AG09309 (cell line): Measurements from ENCODE around the gene LANCL2.
"Not testable (repeated sequence)": the region's sequence is repeated elsewhere in the genome, so short reads cannot be mapped to it uniquely, and the experiment has no call there.

Source experiments
- DNase-seq: peaks from one replicate; pipeline ENCODE4 v3.0.0-alpha.2; 2010; ENCODE audit warnings: low read depth
- H3K4me3 ChIP-seq: 2 replicates; pipeline ENCODE4 v1.5.1; 2011; ENCODE audit warnings: mild to moderate bottlenecking, low read depth, low read length, moderate library complexity; ENCODE audit not compliant: control insufficient read depth
- TF ChIP-seq, protein P1 (sequence below): IDR thresholded peaks from 2 replicates; pipeline ENCODE4 v1.5.1; 2011; ENCODE audit warnings: mild to moderate bottlenecking, low read depth, low read length, inconsistent platforms; ENCODE audit not compliant: insufficient read depth, control insufficient read depth; ENCODE audit errors: missing control alignments

The LANCL2 gene

DNA sequence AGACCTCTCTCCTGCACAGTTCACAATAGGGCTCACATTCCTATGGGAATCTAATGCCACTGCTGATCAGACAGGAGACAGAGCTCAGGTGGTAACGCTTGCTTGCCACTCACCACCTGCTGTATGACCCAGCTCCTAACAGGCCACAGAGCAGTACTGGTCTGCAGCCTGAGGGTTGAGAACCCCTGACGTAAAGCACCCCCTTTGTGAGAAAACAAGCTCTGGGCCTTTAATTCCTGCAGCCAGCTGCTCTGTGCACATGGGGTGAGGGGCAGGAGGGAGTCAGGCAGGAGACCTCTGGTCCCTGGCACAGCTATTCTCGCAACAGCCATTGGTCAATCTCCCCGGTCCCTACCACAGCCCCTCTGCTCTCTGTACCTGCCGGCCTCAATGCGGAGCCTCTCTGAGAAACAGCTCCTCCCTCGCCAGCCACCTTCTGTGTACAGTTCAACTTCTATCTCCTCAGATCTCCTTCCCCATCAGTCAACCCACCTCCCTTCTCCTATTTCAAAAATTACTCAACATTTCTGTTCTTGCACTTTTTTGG lies 102.0 kb downstream of the LANCL2 start:
- no peak for DNase-seq
- no peak overlapping the region for H3K4me3 ChIP-seq
- TF ChIP-seq, protein P1, sequence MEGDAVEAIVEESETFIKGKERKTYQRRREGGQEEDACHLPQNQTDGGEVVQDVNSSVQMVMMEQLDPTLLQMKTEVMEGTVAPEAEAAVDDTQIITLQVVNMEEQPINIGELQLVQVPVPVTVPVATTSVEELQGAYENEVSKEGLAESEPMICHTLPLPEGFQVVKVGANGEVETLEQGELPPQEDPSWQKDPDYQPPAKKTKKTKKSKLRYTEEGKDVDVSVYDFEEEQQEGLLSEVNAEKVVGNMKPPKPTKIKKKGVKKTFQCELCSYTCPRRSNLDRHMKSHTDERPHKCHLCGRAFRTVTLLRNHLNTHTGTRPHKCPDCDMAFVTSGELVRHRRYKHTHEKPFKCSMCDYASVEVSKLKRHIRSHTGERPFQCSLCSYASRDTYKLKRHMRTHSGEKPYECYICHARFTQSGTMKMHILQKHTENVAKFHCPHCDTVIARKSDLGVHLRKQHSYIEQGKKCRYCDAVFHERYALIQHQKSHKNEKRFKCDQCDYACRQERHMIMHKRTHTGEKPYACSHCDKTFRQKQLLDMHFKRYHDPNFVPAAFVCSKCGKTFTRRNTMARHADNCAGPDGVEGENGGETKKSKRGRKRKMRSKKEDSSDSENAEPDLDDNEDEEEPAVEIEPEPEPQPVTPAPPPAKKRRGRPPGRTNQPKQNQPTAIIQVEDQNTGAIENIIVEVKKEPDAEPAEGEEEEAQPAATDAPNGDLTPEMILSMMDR, result no peak

DNA sequence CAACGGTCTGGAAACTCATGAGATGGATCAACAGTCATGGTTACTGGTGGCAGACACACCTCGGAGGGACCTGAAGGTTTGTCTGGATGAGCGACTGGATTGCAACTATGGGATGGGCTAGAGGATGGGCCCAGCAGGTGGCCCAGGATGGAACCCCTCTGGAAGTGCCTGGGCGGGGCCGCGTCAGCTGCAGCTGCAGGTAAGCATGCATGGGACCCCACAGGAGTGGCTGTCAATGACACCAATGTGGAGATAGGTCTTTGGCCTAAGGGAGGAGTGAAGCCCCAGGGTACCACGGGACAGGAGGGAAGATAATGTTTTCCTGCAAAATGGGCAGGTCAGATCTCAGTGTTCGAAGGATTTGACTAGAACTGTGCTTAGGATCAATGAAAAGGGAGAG lies 103.4 kb downstream of the LANCL2 start:
- DNase-seq, result no peak
- no peak overlapping the region for H3K4me3 ChIP-seq
- TF ChIP-seq, protein P1, result no peak

DNA sequence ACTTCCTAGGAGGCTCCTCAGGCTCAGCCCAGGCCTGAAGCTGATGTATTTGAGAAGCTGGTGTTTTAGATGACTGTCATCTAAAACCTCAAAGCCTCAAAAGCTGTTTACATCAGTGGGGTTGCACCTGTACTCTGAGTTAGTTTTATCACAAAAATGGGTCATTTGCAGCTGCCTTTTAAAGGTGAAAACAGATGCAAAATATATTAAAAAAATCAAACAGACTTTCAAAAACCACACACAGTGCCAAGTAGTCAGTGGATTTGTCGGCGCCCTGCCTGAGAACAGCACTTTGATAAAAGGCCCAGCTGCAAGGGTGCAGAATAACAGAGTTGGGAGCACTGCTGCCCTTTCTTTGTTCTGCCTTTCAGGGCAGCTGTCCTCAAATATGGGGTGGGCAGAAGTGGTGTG lies 104.1 kb downstream of the LANCL2 start:
- TF ChIP-seq, protein P1, result no peak
- no peak overlapping the region for H3K4me3 ChIP-seq
- no peak for DNase-seq

DNA sequence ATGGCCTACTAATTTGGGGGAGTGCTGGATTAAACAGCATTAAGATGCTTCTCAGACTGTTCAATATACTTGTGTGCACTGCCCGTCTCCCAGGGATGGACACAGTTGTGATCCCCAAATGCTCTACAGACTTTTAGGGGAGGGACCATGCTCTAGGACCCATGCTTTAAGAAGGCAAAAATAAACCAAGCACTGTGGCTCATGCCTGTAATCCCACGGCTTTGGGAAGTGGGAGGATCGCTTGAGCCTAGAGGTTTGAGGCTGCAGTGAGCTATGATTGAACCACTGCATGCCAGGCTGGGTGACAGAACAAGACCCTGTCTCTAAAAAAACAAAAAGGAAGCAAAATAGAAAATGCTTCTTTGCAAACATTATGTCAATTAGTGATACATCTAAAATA lies 104.6 kb downstream of the LANCL2 start:
- DNase-seq, result no peak
- TF ChIP-seq, protein P1, result no peak
- H3K4me3 ChIP-seq, result no peak overlapping the region

DNA sequence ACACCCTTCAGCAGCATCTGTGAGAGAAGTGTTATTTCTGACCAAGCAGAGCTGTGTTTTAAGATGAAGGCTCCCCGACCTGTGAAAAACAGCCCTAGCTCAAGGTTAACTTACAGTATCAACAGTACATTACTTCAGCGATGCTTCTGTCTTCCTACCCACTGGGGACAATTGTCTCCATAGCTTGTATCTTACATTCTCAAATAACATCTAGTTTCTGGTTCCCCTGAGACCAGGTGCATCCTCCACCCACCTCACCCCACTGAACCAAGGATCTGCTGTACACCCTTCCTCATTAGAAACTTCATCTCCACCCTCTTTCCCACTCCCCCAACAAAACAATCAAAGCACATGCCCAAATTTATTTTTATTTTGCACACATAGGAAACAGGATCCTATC lies 105.1 kb downstream of the LANCL2 start:
- TF ChIP-seq, protein P1, result no peak
- DNase-seq, result no peak
- no peak overlapping the region for H3K4me3 ChIP-seq

DNA sequence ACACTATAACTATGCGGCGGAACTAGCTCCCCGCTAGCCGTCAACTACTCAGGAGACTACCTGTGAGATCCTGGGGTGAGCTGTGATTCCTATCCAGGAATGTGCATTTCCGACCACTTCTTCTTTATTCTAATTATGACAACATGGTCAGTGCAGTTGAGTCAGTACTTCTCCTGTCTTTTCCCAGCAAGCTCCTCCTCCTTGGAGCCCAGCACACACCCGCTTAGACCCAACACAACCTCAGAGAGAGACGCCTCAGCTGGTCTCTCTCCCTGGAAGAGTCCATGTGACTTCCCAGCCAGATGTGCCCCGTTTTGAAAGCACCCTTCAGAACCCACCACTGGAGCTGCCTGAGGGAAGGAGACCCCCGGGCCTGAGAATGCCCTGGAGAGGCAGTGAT lies 106.5 kb downstream of the LANCL2 start:
- not testable (repeated sequence) for DNase-seq, H3K4me3 ChIP-seq

DNA sequence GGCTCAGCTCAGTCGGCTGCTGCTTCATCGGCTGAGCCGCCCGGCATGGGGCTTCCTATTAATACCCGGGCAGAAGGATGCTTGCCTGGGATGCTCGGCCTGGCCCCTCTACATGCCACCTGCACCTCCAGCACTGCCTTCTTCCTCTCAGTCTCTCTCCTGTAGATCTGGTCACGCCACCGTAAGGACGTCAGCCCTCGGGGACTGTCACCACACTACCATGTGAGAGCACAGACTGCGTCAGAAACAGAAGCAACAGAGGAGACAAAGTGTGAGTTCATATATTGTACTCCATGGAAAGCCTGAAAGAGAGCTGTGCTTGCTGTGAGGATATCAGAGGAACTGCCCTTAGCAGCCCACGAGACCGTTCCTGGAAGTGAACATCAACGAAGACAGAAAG lies 107.3 kb downstream of the LANCL2 start:
- not testable (repeated sequence) for DNase-seq, H3K4me3 ChIP-seq
